Testis (tissue), 2 donors: Measurements from ENCODE around the gene SDK2.

Experiments
- CTCF ChIP-seq, 3 experiments: fragments of 450-650 bp in 2 of 3; fragments of 200-600 bp in 1 of 3; sonication (generic) in 1 of 3; IDR thresholded peaks; one replicate each; pipeline ENCODE4 v1.5.1; 2016 to 2019; ENCODE audit warnings: antibody characterized with exemption in 3 of 3, mild to moderate bottlenecking in 2 of 3, moderate library complexity in 1 of 3
- POLR2A ChIP-seq: fragments of 450-650 bp; IDR thresholded peaks from one replicate; pipeline ENCODE4 v1.6.1; 2017; ENCODE audit warnings: antibody characterized with exemption, mild to moderate bottlenecking, moderate library complexity

DNA sequence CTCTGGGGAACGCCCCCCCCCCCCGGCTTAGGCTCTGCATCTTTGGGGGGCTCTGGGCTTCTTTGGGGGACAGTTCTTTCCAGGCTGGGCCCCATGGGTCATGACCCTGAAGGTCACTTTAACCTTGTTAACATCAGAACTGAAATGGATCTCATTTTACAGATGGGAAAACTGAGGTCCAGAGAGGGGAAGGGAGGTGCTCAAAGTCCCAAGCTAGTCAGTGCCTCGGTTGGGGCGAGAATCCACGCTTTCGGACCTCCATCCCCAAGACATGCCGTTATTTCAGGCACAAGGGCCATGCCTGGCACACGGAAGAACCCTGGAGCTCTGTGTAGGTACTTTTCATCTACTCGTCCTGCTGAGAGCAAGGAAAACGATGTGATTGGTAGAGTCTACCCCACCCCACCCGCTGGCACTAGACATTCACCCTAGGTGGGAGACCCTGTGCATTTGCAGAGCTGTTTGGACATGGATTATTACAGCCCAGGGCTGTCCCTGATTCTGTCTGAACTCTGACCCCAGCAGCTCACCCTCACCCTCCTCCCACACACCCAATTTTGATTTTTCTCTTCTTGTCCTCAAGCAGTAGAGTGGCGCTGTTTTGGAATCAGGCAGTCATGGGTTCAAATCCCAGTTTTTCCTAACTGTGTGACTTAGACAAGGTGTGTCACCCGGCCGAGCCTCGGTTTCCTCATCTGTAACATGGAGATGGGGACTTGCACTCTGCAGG is 177.4 kb downstream of the SDK2 start:
- no peak for TF ChIP-seq POLR2A
- TF ChIP-seq CTCF (IDR thresholded peaks at IDR 0.05): no peak
